ENCODE results near the gene ZNF138. TPM values are rescaled to one million over a fixed set of nuclear protein-coding genes. Genes with fewer than 3 reads are reported as not detected.

The ZNF138 gene
- total and polyA plus RNA-seq, 10 of the 15 experiments (the other 5 are each of a cell fraction or from before 2014, with no cell fraction given): 5.9 to 14.9 (median 12.4) TPM

DNA sequence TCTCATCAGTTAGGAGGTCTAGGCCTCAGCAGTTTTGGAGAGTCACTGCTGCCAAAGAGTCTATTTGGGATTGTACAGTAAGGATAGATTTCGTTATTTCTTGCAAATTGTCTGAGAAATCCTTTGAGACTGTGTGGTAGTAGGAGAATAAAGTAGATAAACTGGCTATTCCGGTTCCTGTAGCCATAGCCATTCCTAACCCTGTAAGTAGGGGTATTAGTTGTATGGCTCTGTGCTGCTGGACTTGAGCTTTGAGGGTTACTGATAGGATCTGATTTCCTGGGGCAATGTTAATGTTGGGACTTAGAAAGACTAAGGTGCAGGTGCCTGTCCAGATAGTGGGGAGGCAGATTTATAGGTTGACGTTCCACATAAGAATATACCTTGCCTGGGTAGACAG is 36.1 kb upstream of the ZNF138 start:
- no TSS peak for BruUV-seq (replicated peaks)

DNA sequence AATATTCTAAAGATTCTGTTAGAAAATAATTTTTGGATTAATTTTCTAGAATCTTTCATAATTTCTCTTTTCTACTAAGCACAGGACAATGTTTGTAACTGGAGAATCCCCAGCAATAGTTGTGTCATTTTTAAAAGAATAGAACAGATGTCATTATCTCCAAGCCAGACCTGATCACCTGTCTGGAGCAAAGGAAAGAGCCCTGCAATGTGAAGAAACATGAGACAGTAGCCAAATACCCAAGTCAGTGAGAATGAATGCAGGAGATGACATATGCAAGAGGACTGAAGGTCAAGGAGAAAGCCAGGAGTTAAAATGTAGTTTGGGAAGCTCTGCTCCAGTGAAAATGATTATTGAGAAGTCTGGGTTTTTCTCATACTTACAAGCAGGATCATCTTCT is 25.4 kb upstream of the ZNF138 start:
- Histone ChIP-seq H3K4me2 (ENCODE audit: control insufficient read depth, insufficient read depth) (no peak overlapping the region), H3K27ac (ENCODE audit: control insufficient read depth, insufficient read depth) (no peak overlapping the region), H3K27me3 (replicated peaks in 1 of 2; ENCODE audit: control insufficient read depth in 2 of 2, insufficient read depth in 2 of 2, low read length in 1 of 2) (no peaks in the 10 kb centered on the region), H3K9me3 (replicated peaks; ENCODE audit: control insufficient read depth, insufficient read depth, low read length) (no peaks in the 10 kb centered on the region), H3K79me2 (ENCODE audit: control insufficient read depth, insufficient read depth, low read length) (no peaks in the 10 kb centered on the region), H2AFZ (ENCODE audit: control insufficient read depth, low read depth, low read length) (no peak overlapping the region), H3K4me1 (ENCODE audit: control insufficient read depth, insufficient read depth, low read length) (no peaks in the 10 kb centered on the region), H3K4me3 (no peak overlapping the region), H3K9ac (ENCODE audit: control insufficient read depth, insufficient read depth, low read length) (no peak overlapping the region), H4K20me1 (ENCODE audit: control insufficient read depth, insufficient read depth) (no peaks in the 10 kb centered on the region), H3K36me3 (ENCODE audit: control insufficient read depth in 2 of 2, insufficient read depth in 2 of 2, low read length in 1 of 2) (no peaks in the 10 kb centered on the region)
- POLR2A ChIA-PET: no interaction called here
- intact Hi-C loops (cut with micrococcal nuclease; ENCODE audit: unreplicated experiment) (no loop called here), in situ Hi-C loops (cut with MboI) (no loop called here)
- RAD21 ChIA-PET (ENCODE audit: unreplicated experiment): no interaction called here
- ATAC-seq (no peak), DNase-seq (ENCODE audit: low read depth, low spot score) (no peak), FAIRE-seq (no peak)
- no TSS peak for BruUV-seq (replicated peaks)
- CTCF ChIA-PET: no interaction called here
- SMC1A ChIA-PET (ENCODE audit: uncharacterized antibody, unreplicated experiment): no interaction called here
- TF ChIP-seq STAT1 (conservative IDR thresholded peaks at IDR 0.05): no peak
- TF ChIP-seq CUX1 (IDR thresholded peaks at IDR 0.05; ENCODE audit: insufficient replicate concordance, low read depth, low read length): no peak
- TF ChIP-seq BRCA1 (IDR thresholded peaks at IDR 0.05; ENCODE audit: low read depth, low read length): no peak
- TF ChIP-seq HDAC6 (IDR thresholded peaks at IDR 0.05; ENCODE audit: unreplicated experiment): no peak
- TF ChIP-seq POLR2AphosphoS5 (IDR thresholded peaks at IDR 0.05; ENCODE audit: low read length): no peak

More for the DNA sequence above, 36.1 kb upstream of the ZNF138 start:
- H3K27me3 ChIP-seq (replicated peaks in 1 of 2; ENCODE audit: control insufficient read depth in 2 of 2, insufficient read depth in 2 of 2, low read length in 1 of 2): no peaks in the 10 kb centered on the region
- ChIA-PET RAD21 (ENCODE audit: unreplicated experiment) (no interaction called here), POLR2A (no interaction called here), CTCF (no interaction called here), SMC1A (ENCODE audit: uncharacterized antibody, unreplicated experiment) (no interaction called here)
- in situ Hi-C loops (cut with MboI): no loop called here
- no peaks in the 10 kb centered on the region for H3K9me3 ChIP-seq (replicated peaks; ENCODE audit: control insufficient read depth, insufficient read depth, low read length)
- no peak overlapping the region for H3K4me2 ChIP-seq (ENCODE audit: control insufficient read depth, insufficient read depth)
- ATAC-seq (no peak), FAIRE-seq (no peak), DNase-seq (ENCODE audit: low read depth, low spot score) (no peak)
- no peak overlapping the region for H2AFZ ChIP-seq (ENCODE audit: control insufficient read depth, low read depth, low read length)
- no peak overlapping the region for H3K9ac ChIP-seq (ENCODE audit: control insufficient read depth, insufficient read depth, low read length)
- WGBS (ENCODE audit: insufficient coverage, insufficient replicate concordance, low lambda C conversion rate, missing lambda C conversion rate): 28% methylated on average over 3 of the region's 3 CpGs
- H3K4me1 ChIP-seq (ENCODE audit: control insufficient read depth, insufficient read depth, low read length): no peaks in the 10 kb centered on the region
- no peak overlapping the region for H3K4me3 ChIP-seq
- no peaks in the 10 kb centered on the region for H3K79me2 ChIP-seq (ENCODE audit: control insufficient read depth, insufficient read depth, low read length)
- TF ChIP-seq IRF5 (IDR thresholded peaks at IDR 0.05; ENCODE audit: borderline replicate concordance): no peak
- no peak for TF ChIP-seq SP1 (IDR thresholded peaks at IDR 0.05; ENCODE audit: low read depth, low read length)
- no peak for TF ChIP-seq MXI1 (IDR thresholded peaks at IDR 0.05; ENCODE audit: low read depth, low read length)
- intact Hi-C loops (cut with micrococcal nuclease; ENCODE audit: unreplicated experiment): no loop called here
- H3K36me3 ChIP-seq (ENCODE audit: control insufficient read depth in 2 of 2, insufficient read depth in 2 of 2, low read length in 1 of 2): no peaks in the 10 kb centered on the region
- H3K27ac ChIP-seq (ENCODE audit: control insufficient read depth, insufficient read depth): no peak overlapping the region
- no peaks in the 10 kb centered on the region for H4K20me1 ChIP-seq (ENCODE audit: control insufficient read depth, insufficient read depth)
